Neuronal stem cell (in vitro differentiated cells): Measurements from ENCODE around the gene TMEM33.

ENCODE experiments used
- DNase-seq: peaks from one replicate; pipeline ENCODE4 v3.0.0-alpha.2; 2013; ENCODE audit warnings: low spot score
- H2AFZ ChIP-seq: one replicate; pipeline ENCODE4 v1.6.1; 2013; ENCODE audit warnings: mild to moderate bottlenecking, low read length, inconsistent platforms
- H2AK5ac ChIP-seq: 2 replicates; pipeline ENCODE4 v1.6.1; 2013; ENCODE audit warnings: low read depth, mild to moderate bottlenecking, inconsistent platforms, low read length, moderate library complexity, mixed read lengths
- H2BK120ac ChIP-seq: 2 replicates; pipeline ENCODE4 v1.6.1; 2013; ENCODE audit warnings: low read depth, mild to moderate bottlenecking, inconsistent platforms, low read length, moderate library complexity, mixed read lengths
- H2BK12ac ChIP-seq: one replicate; pipeline ENCODE4 v1.6.1; 2013; ENCODE audit warnings: low read length, inconsistent platforms
- H2BK15ac ChIP-seq: 2 replicates; pipeline ENCODE4 v1.6.1; 2013; ENCODE audit warnings: mild to moderate bottlenecking, low read length, inconsistent platforms, mixed read lengths
- H2BK5ac ChIP-seq: one replicate; pipeline ENCODE4 v1.6.1; 2013; ENCODE audit warnings: inconsistent platforms, mild to moderate bottlenecking, low read length, moderate library complexity
- H3K14ac ChIP-seq: one replicate; pipeline ENCODE4 v1.6.1; 2013; ENCODE audit warnings: low read length, inconsistent platforms
- H3K18ac ChIP-seq: 2 replicates; pipeline ENCODE4 v1.6.1; 2013; ENCODE audit warnings: low read length, inconsistent platforms
- H3K23ac ChIP-seq: 2 replicates; pipeline ENCODE4 v1.6.1; 2013; ENCODE audit warnings: low read depth, mild to moderate bottlenecking, mixed read lengths, low read length, inconsistent platforms; ENCODE audit not compliant: poor library complexity
- H3K27ac ChIP-seq: replicated peaks from 3 replicates; pipeline ENCODE4 v1.5.1; 2013; ENCODE audit warnings: low read length, inconsistent platforms
- H3K27me3 ChIP-seq, 3 experiments: 2 replicates each; pipeline ENCODE4 v1.6.1; 2013; ENCODE audit warnings: low read length in 3 of 3, mild to moderate bottlenecking in 2 of 3, inconsistent platforms in 1 of 3, low read depth in 1 of 3, mixed read lengths in 1 of 3, moderate library complexity in 1 of 3; ENCODE audit not compliant: control insufficient read depth in 3 of 3, insufficient read depth in 3 of 3
- H3K36me3 ChIP-seq, 2 donors: replicated peaks in 1 of 2; 2 replicates each; pipeline ENCODE4 v1.6.1; 2013; ENCODE audit warnings: low read length in 2 of 2; ENCODE audit not compliant: control insufficient read depth in 2 of 2, insufficient read depth in 2 of 2
- H3K4ac ChIP-seq: 2 replicates; pipeline ENCODE4 v1.6.1; 2013; ENCODE audit warnings: inconsistent platforms, mild to moderate bottlenecking, low read length, moderate library complexity
- H3K4me1 ChIP-seq, 2 donors: 1 replicate in 1 of 2; 2 replicates in 1 of 2; pipeline ENCODE4 v1.6.1; 2013; ENCODE audit warnings: low read length in 2 of 2, low read depth in 1 of 2; ENCODE audit not compliant: control insufficient read depth in 2 of 2, insufficient read depth in 1 of 2
- H3K4me2 ChIP-seq: one replicate; pipeline ENCODE4 v1.6.1; 2013; ENCODE audit warnings: mild to moderate bottlenecking, low read length, inconsistent platforms; ENCODE audit not compliant: insufficient read depth, poor library complexity, severe bottlenecking
- H3K4me3 ChIP-seq, 2 donors: 2 replicates each; pipeline ENCODE4 v1.5.1; 2013; ENCODE audit warnings: low read length in 2 of 2, mild to moderate bottlenecking in 2 of 2, inconsistent platforms in 1 of 2, moderate library complexity in 1 of 2
- H3K79me1 ChIP-seq: one replicate; pipeline ENCODE4 v1.6.1; 2013; ENCODE audit warnings: low read depth, mild to moderate bottlenecking, inconsistent platforms, low read length, moderate library complexity
- H3K9ac ChIP-seq: one replicate; pipeline ENCODE4 v1.6.1; 2013; ENCODE audit warnings: mild to moderate bottlenecking, low read depth, low read length, inconsistent platforms; ENCODE audit not compliant: poor library complexity
- H3K9me3 ChIP-seq, 2 donors: replicated peaks in 1 of 2; 2 replicates each; pipeline versions ENCODE3 to v1.6.1; 2013; ENCODE audit warnings: low read length in 2 of 2, mild to moderate bottlenecking in 2 of 2, inconsistent platforms in 1 of 2, low read depth in 1 of 2, mixed read lengths in 1 of 2, moderate library complexity in 1 of 2; ENCODE audit not compliant: control insufficient read depth in 2 of 2, insufficient read depth in 1 of 2
- H4K8ac ChIP-seq: one replicate; pipeline ENCODE4 v1.6.1; 2013; ENCODE audit warnings: low read depth, mild to moderate bottlenecking, inconsistent platforms, low read length, moderate library complexity
- H4K91ac ChIP-seq: one replicate; pipeline ENCODE4 v1.6.1; 2013; ENCODE audit warnings: low read length, low read depth, mild to moderate bottlenecking, inconsistent platforms; ENCODE audit not compliant: poor library complexity
- WGBS, 2 donors: extraction: QIAGEN DNeasy Blood & Tissue Kit; methylation state at CpG; one replicate each; pipeline ENCODE4 v1.1.7; 2013; ENCODE audit warnings: missing lambda C conversion rate in 2 of 2, mixed read lengths in 1 of 2; ENCODE audit not compliant: insufficient read length in 2 of 2, insufficient replicate concordance in 1 of 2; ENCODE audit errors: extremely low coverage in 2 of 2; 5-methylcytosine and 5-hydroxymethylcytosine counted together

TMEM33 gene

GRCh38 chr4:41935652-41936021 lies 408 bp downstream of the TMEM33 start:
- H3K27me3 ChIP-seq, result no peaks in the 10 kb centered on the region
- peak overlapping the region; percentile 93 for H2AFZ ChIP-seq
- H3K27ac ChIP-seq, result no peak overlapping the region
- H3K36me3 ChIP-seq, result peaks cover 5 to 44% of the 10 kb centered on the region in 2 donors
- no peak overlapping the region for H2BK15ac ChIP-seq
- H3K4me3 ChIP-seq, result peak overlapping the region; percentile 72 to 95
- no peak overlapping the region for H4K8ac ChIP-seq
- H3K18ac ChIP-seq, result no peak overlapping the region
- no peak for DNase-seq
- peaks cover 3 to 5% of the 10 kb centered on the region in 2 donors for H3K4me1 ChIP-seq
- peak overlapping the region; percentile 90 for H3K9ac ChIP-seq
- H2BK5ac ChIP-seq, result no peak overlapping the region
- no peak overlapping the region for H2BK120ac ChIP-seq
- peak overlapping the region; percentile 32 for H2AK5ac ChIP-seq
- no CpG with 5 or more reads among the region's 12 CpGs for WGBS, 2 donors
- H4K91ac ChIP-seq, result no peak overlapping the region
- no peak overlapping the region for H3K14ac ChIP-seq
- H3K79me1 ChIP-seq, result peaks cover 8% of the 10 kb centered on the region
- no peak overlapping the region for H3K23ac ChIP-seq
- no peak overlapping the region for H3K4ac ChIP-seq
- peak overlapping the region; percentile 63 for H3K4me2 ChIP-seq
- H2BK12ac ChIP-seq, result no peak overlapping the region
- no peaks in the 10 kb centered on the region for H3K9me3 ChIP-seq

GRCh38 chr4:41939016-41939626 lies 3.9 kb downstream of the TMEM33 start:
- no peak overlapping the region for H2BK15ac ChIP-seq
- no CpG with 5 or more reads among the region's 3 CpGs for WGBS, 2 donors
- H3K9ac ChIP-seq, result no peak overlapping the region
- no peak for DNase-seq
- no peak overlapping the region for H4K91ac ChIP-seq
- no peak overlapping the region for H2BK120ac ChIP-seq
- no peak overlapping the region for H2BK5ac ChIP-seq
- H3K27ac ChIP-seq, result no peak overlapping the region
- no peak overlapping the region for H3K4me2 ChIP-seq
- no peak overlapping the region for H4K8ac ChIP-seq
- no peak overlapping the region for H3K23ac ChIP-seq
- no peaks in the 10 kb centered on the region for H3K9me3 ChIP-seq
- no peak overlapping the region for H2AK5ac ChIP-seq
- H3K4ac ChIP-seq, result no peak overlapping the region
- H2BK12ac ChIP-seq, result no peak overlapping the region
- H3K18ac ChIP-seq, result no peak overlapping the region
- no peaks in the 10 kb centered on the region for H3K27me3 ChIP-seq
- H3K79me1 ChIP-seq, result peaks cover 8% of the 10 kb centered on the region
- peaks cover 3 to 5% of the 10 kb centered on the region in 2 donors for H3K4me1 ChIP-seq
- H3K4me3 ChIP-seq, result no peak overlapping the region
- peaks cover 5 to 74% of the 10 kb centered on the region in 2 donors for H3K36me3 ChIP-seq
- H2AFZ ChIP-seq, result no peak overlapping the region
- H3K14ac ChIP-seq, result no peak overlapping the region

GRCh38 chr4:41940834-41941233 lies 5.6 kb downstream of the TMEM33 start:
- Histone ChIP-seq H3K9ac (no peak overlapping the region), H3K4me3 (no peak overlapping the region), H3K4me1 (peaks cover 3 to 5% of the 10 kb centered on the region in 2 donors), H2BK120ac (no peak overlapping the region), H2AK5ac (no peak overlapping the region), H3K14ac (no peak overlapping the region), H2AFZ (no peak overlapping the region), H3K79me1 (peaks cover 2% of the 10 kb centered on the region), H3K27me3 (no peaks in the 10 kb centered on the region), H4K91ac (no peak overlapping the region), H4K8ac (no peak overlapping the region), H3K9me3 (no peaks in the 10 kb centered on the region), H3K23ac (no peak overlapping the region), H2BK12ac (no peak overlapping the region), H2BK15ac (no peak overlapping the region), H3K36me3 (peaks cover 5 to 91% of the 10 kb centered on the region in 2 donors), H3K27ac (no peak overlapping the region), H3K4me2 (no peak overlapping the region), H2BK5ac (no peak overlapping the region), H3K18ac (no peak overlapping the region), H3K4ac (no peak overlapping the region)
- DNase-seq, result no peak

- WGBS, 2 donors, result no CpG with 5 or more reads among the region's 2 CpGs
- H3K9me3 ChIP-seq, result no peaks in the 10 kb centered on the region
- no peak for DNase-seq
- no peak overlapping the region for H2AFZ ChIP-seq
- no peaks in the 10 kb centered on the region for H3K4me1 ChIP-seq
- no peak overlapping the region for H2BK120ac ChIP-seq
- H2BK5ac ChIP-seq, result no peak overlapping the region
- H3K4me3 ChIP-seq, result no peak overlapping the region
- no peak overlapping the region for H3K14ac ChIP-seq
- no peak overlapping the region for H3K27ac ChIP-seq
- no peak overlapping the region for H2BK15ac ChIP-seq
- H3K23ac ChIP-seq, result no peak overlapping the region
- no peaks in the 10 kb centered on the region for H3K27me3 ChIP-seq
- no peak overlapping the region for H4K91ac ChIP-seq
- H3K9ac ChIP-seq, result no peak overlapping the region
- no peak overlapping the region for H4K8ac ChIP-seq
- H3K79me1 ChIP-seq, result peaks cover 2% of the 10 kb centered on the region
- peaks cover 3 to 94% of the 10 kb centered on the region in 2 donors for H3K36me3 ChIP-seq
- no peak overlapping the region for H3K4me2 ChIP-seq
- H2AK5ac ChIP-seq, result no peak overlapping the region
- no peak overlapping the region for H3K4ac ChIP-seq
- no peak overlapping the region for H2BK12ac ChIP-seq
- no peak overlapping the region for H3K18ac ChIP-seq
Observed at GRCh38 chr4:41943506-41943905, 8.3 kb downstream of the TMEM33 start.
